Common myeloid progenitor, CD34-positive (primary cell): Measurements from ENCODE around the gene ZNF317. TPM values are rescaled to one million over a fixed set of nuclear protein-coding genes. Genes with fewer than 3 reads are reported as not detected.

ENCODE experiments used
- CTCF ChIA-PET: fragments of 350-600 bp; sonication (Branson Sonifier 250); formaldehyde crosslinking; loops from one replicate; lab custom pipeline; 2021; ENCODE audit warnings: antibody characterized with exemption; lab: Charles Lee
- POLR2A ChIA-PET: fragments of 350-600 bp; sonication (Branson Sonifier 250); formaldehyde crosslinking; loops from one replicate; lab custom pipeline; 2021; ENCODE audit warnings: antibody characterized with exemption; lab: Charles Lee
- DNase-seq, 3 donors: peaks; one replicate each; pipeline versions ENCODE4 v3.0.0 to v3.0.0-alpha.2; 2013
- H3K27ac ChIP-seq, 2 experiments: 1 replicate in 1 of 2; 2 replicates in 1 of 2; pipeline ENCODE4 v1.7.0; 2013; ENCODE audit warnings: inconsistent platforms in 2 of 2, low read length in 2 of 2, mild to moderate bottlenecking in 2 of 2, low read depth in 1 of 2, moderate library complexity in 1 of 2; ENCODE audit not compliant: severe bottlenecking in 2 of 2, insufficient read depth in 1 of 2, poor library complexity in 1 of 2
- H3K27me3 ChIP-seq, 5 experiments: replicated peaks in 2 of 5; 1 replicate in 3 of 5; 2 replicates in 2 of 5; pipeline versions ENCODE4 v1.6.1 to v1.7.0; 2013; ENCODE audit warnings: low read length in 4 of 5, mild to moderate bottlenecking in 2 of 5, moderate library complexity in 2 of 5, inconsistent platforms in 1 of 5; ENCODE audit not compliant: insufficient read depth in 5 of 5, control insufficient read depth in 4 of 5
- H3K36me3 ChIP-seq, 4 experiments: 1 replicate in 2 of 4; 2 replicates in 2 of 4; pipeline versions ENCODE4 v1.6.1 to v1.7.0; 2013; ENCODE audit warnings: low read length in 3 of 4, control low read depth in 1 of 4, mild to moderate bottlenecking in 1 of 4; ENCODE audit not compliant: control insufficient read depth in 4 of 4, insufficient read depth in 4 of 4
- H3K4me1 ChIP-seq, 4 experiments: 1 replicate in 3 of 4; 2 replicates in 1 of 4; pipeline versions ENCODE4 v1.6.1 to v1.7.1; 2013; ENCODE audit warnings: low read length in 3 of 4, mild to moderate bottlenecking in 3 of 4, control low read depth in 1 of 4, inconsistent platforms in 1 of 4, moderate library complexity in 1 of 4; ENCODE audit not compliant: control insufficient read depth in 4 of 4, insufficient read depth in 4 of 4; ENCODE audit errors: control extremely low read depth in 1 of 4
- H3K4me3 ChIP-seq, 7 experiments: 1 replicate in 4 of 7; 2 replicates in 3 of 7; pipeline versions ENCODE4 v1.5.1 to v1.7.0; 2013; ENCODE audit warnings: mild to moderate bottlenecking in 7 of 7, low read length in 6 of 7, moderate library complexity in 6 of 7, inconsistent platforms in 2 of 7, low read depth in 2 of 7, control low read depth in 1 of 7; ENCODE audit not compliant: insufficient read depth in 4 of 7, control insufficient read depth in 1 of 7; ENCODE audit errors: extremely low read depth in 1 of 7
- H3K9me3 ChIP-seq, 5 experiments: 1 replicate in 4 of 5; 2 replicates in 1 of 5; pipeline versions ENCODE4 v1.6.1 to v1.7.1; 2013; ENCODE audit warnings: low read length in 4 of 5, mild to moderate bottlenecking in 2 of 5, inconsistent platforms in 1 of 5, low read depth in 1 of 5, moderate library complexity in 1 of 5; ENCODE audit not compliant: control insufficient read depth in 4 of 5, insufficient read depth in 2 of 5; ENCODE audit errors: control extremely low read depth in 1 of 5
- WGBS: methylation state at CpG from one replicate; pipeline ENCODE4 v1.1.5; 2013; ENCODE audit not compliant: insufficient coverage; 5-methylcytosine and 5-hydroxymethylcytosine counted together
- polyA plus RNA-seq: library from polyadenylated mRNA; unstranded; fragments of 120-200 nt; gene quantifications from one replicate; pipeline ENCODE4 v1.2.1, GENCODE V29; 2013

Gene ZNF317
- 41.4 TPM for polyA plus RNA-seq

- Histone ChIP-seq H3K27ac (peak within 1 kb of the TSS; percentile 86 to 97), H3K27me3 (no peaks in the 10 kb centered on the region), H3K4me1 (peaks cover 9 to 17% (median 11%) of the 10 kb centered on the region in 4 experiments), H3K36me3 (peaks cover 0 to 25% (median 7%) of the 10 kb centered on the region in 4 experiments), H3K9me3 (peaks cover 6 to 20% (median 13%) of the 10 kb centered on the region in 5 experiments), H3K4me3 (peak within 1 kb of the TSS; percentile 80 to 100 (median 92))
- 0% methylated on average over 38 of the region's 43 CpGs for WGBS
- ChIA-PET CTCF (no interaction called here), POLR2A (interaction anchor here (0.5 kb wide), 1 partner anchor 168 kb away, joined by 7 read pairs; no protein-coding TSS in a partner anchor)
- DNase-seq: peak; percentile 93 to 96 (median 95)
Measured at GRCh38 chr19:9140159-9140874, at the start of gene ZNF317. Gene ZNF317 (plus strand): TSS chr19:9140397. CDS start chr19:9156017, 15,620 bp downstream.

GRCh38 chr19:9107375-9107774 lies 32.8 kb upstream of the ZNF317 start, which contains the start of gene OR7G2:
Gene OR7G2 (minus strand): TSS chr19:9107475. CDS start chr19:9103243, 4,232 bp downstream.
- H3K27ac ChIP-seq: no peak within 1 kb of the TSS
- no peaks in the 10 kb centered on the region for H3K36me3 ChIP-seq
- H3K27me3 ChIP-seq: peaks cover 0 to 9% (median 4%) of the 10 kb centered on the region in 5 experiments
- DNase-seq: no peak
- H3K4me1 ChIP-seq: no peaks in the 10 kb centered on the region
- 58% methylated on average over 6 of the region's 8 CpGs for WGBS
- ChIA-PET POLR2A (no interaction called here), CTCF (no interaction called here)
- no peaks in the 10 kb centered on the region for H3K9me3 ChIP-seq
- no peak within 1 kb of the TSS for H3K4me3 ChIP-seq

GRCh38 chr19:9109959-9110358 lies 30.2 kb upstream of the ZNF317 start:
- ChIA-PET CTCF (no interaction called here), POLR2A (no interaction called here)
- Histone ChIP-seq H3K4me3 (no peak overlapping the region), H3K36me3 (no peaks in the 10 kb centered on the region), H3K27me3 (peaks cover 0 to 10% (median 4%) of the 10 kb centered on the region in 5 experiments), H3K27ac (no peak overlapping the region), H3K9me3 (no peaks in the 10 kb centered on the region), H3K4me1 (no peaks in the 10 kb centered on the region)
- no peak for DNase-seq
- WGBS: 100% methylated on average over 1 of the region's 2 CpGs

- no peaks in the 10 kb centered on the region for H3K9me3 ChIP-seq
- H3K4me3 ChIP-seq: no peak within 1 kb of the TSS
- CTCF ChIA-PET: no interaction called here
- POLR2A ChIA-PET: no interaction called here
- H3K27me3 ChIP-seq: peaks cover 0 to 23% (median 3%) of the 10 kb centered on the region in 5 experiments
- H3K27ac ChIP-seq: no peak within 1 kb of the TSS
- no peak for DNase-seq
- no peaks in the 10 kb centered on the region for H3K36me3 ChIP-seq
- H3K4me1 ChIP-seq: no peaks in the 10 kb centered on the region
- WGBS: 55% methylated on average over 2 of the region's 2 CpGs
Measured at GRCh38 chr19:9115307-9115813, 24.8 kb upstream of the ZNF317 start, which contains the start of gene OR7G1. Gene OR7G1 (minus strand): TSS chr19:9115763. CDS start chr19:9115763, 0 bp downstream.

- Histone ChIP-seq H3K4me1 (no peaks in the 10 kb centered on the region), H3K27ac (no peak overlapping the region), H3K27me3 (peaks cover 0 to 23% (median 3%) of the 10 kb centered on the region in 5 experiments), H3K4me3 (no peak overlapping the region), H3K9me3 (no peaks in the 10 kb centered on the region), H3K36me3 (no peaks in the 10 kb centered on the region)
- POLR2A ChIA-PET: no interaction called here
- no peak for DNase-seq
- CTCF ChIA-PET: no interaction called here
- WGBS: 92% methylated on average over 2 of the region's 5 CpGs
Measured at GRCh38 chr19:9116547-9116946, 23.6 kb upstream of the ZNF317 start.

- POLR2A ChIA-PET: no interaction called here
- DNase-seq: no peak
- peaks cover 0 to 6% (median 0%) of the 10 kb centered on the region in 5 experiments for H3K27me3 ChIP-seq
Measured at GRCh38 chr19:9126900-9127405, 13.2 kb upstream of the ZNF317 start, which contains the start of gene OR7G3. Gene OR7G3 (minus strand): TSS chr19:9126950. CDS start chr19:9126950, 0 bp downstream.

GRCh38 chr19:9128171-9128570 lies 12.0 kb upstream of the ZNF317 start:
- Histone ChIP-seq H3K36me3 (no peaks in the 10 kb centered on the region), H3K27ac (no peak overlapping the region), H3K27me3 (peaks cover 0 to 6% (median 0%) of the 10 kb centered on the region in 5 experiments), H3K4me3 (no peak overlapping the region), H3K4me1 (peaks cover 0 to 5% (median 2%) of the 10 kb centered on the region in 4 experiments), H3K9me3 (no peaks in the 10 kb centered on the region)
- CTCF ChIA-PET: no interaction called here
- WGBS: no CpG with 5 or more reads among the region's 3 CpGs
- DNase-seq: peak in 1 of 3 donors; percentile 34
- POLR2A ChIA-PET: no interaction called here

More at GRCh38 chr19:9126900-9127405, 13.2 kb upstream of the ZNF317 start, which contains the start of gene OR7G3:
- Histone ChIP-seq H3K27ac (no peak within 1 kb of the TSS), H3K4me1 (peaks cover 0 to 5% (median 2%) of the 10 kb centered on the region in 4 experiments), H3K36me3 (no peaks in the 10 kb centered on the region), H3K4me3 (no peak within 1 kb of the TSS), H3K9me3 (no peaks in the 10 kb centered on the region)
- WGBS: 81% methylated on average over 1 of the region's 1 CpG
- CTCF ChIA-PET: no interaction called here
